Epidermal melanocyte (primary cell): ENCODE measurements around the gene IFI6.

Source experiments
- DNase-seq: peaks from one replicate; pipeline ENCODE4 v3.0.0; 2011; ENCODE audit warnings: low spot score; ENCODE audit not compliant: insufficient read length

IFI6 gene

DNA sequence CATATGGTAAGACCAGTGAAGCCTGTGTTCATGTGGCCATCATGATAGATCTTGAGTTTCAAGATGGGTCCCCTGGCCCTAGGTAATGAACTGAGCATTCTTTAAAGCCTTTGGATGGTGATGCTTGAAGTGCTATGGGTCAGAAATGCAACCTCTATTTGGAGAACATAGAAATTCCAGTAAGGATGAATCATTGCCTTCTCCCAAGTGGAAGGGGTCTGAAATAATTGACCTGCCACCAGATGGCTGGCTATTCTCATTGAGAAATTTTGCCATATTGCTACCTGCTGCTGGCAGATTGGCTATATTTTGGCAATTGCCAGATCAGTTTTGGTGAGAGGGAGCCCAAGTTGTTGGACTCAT, 739 bp upstream of the IFI6 start:
- no peak for DNase-seq

DNA sequence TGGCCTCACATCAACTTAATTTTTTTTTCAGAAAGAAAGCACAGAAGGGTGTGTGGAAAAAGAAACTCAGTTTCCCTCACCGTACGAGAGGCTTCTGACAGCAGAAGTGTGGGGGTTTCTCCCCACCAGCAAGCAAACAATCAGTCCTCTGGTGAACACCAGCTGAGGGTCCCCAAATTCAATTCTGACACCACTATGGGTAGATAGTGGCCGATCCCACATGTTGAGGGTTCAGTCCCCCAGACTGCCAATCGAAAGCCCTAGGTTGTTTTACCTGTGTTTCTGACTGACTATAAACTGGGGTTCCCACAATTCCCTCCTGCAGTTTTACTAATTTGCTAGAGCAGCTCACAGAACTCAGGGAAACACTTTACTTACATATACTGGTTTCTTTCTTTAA, 2.1 kb downstream of the IFI6 start:
- DNase-seq = no peak

DNA sequence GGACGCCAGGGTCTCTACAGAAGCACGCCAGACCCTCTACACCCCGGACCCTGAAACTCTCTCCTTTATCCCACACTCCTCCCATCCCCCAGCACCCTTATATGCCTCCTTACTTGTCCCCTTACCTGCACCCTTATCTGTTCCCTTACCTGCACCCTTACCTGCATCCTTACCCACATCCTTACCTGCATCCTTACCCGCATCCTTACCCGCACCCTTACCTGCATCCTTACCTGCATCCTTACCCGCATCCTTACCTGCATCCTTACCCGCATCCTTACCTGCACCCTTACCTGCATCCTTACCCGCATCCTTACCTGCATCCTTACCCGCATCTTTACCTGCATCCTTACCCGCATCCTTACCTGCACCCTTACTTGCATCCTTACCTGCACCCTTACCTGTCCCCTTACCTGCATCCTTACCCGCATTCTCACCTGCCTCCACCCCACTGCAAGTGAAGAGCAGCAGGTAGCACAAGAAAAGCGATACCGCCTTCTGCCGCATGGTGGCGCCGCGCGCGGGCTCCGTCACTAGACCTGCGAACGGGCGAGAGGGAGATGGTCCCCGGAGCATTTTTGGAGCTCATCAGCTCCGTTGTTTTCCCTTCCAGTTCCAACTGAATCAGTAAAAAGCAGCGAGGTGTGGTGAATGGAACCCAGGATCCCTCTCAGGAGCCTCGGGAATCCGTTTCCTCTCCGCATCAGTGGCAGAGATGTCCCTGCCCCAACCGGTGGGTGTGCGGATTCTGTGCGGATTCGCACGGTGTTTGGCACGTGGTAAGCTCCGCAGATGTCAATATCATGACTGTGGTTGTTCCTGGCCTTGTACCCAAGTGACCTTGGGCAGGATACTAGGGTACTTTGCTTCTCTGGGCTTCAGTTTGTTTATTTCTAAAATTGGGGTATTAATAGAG, 2.9 kb downstream of the IFI6 start:
- peak; percentile 76 for DNase-seq

DNA sequence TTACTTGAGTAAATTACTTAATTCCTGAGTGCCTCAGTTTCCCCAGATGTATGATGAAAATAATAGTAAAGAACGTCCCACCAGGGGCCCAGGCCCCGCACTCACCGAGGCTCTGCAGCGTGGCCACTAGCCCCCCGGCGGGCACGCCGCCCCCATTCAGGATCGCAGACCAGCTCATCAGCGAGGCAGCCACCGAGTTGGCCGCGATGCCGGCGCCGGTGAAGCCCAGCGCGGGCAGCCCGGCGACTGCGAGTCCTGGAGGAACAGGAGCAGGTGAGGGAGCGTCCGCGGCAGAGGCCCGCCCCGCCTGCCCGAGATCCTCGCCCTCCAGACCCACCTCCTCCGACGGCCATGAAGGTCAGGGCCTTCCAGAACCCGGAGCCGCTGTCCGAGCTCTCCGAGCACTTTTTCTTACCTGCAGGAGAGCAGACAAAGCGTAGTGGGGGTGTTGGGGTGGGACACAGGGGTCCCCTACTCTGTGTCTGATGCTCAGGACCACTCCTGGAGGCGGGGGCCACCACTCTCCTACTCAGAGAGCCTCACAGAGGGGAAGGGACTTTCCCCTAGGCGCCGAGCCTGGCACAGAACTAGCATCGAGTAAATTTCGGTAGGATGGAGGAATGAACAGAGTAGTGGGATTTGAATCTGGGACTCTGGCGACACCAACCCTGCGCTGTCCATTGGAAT, 3.7 kb downstream of the IFI6 start:
- no peak for DNase-seq

DNA sequence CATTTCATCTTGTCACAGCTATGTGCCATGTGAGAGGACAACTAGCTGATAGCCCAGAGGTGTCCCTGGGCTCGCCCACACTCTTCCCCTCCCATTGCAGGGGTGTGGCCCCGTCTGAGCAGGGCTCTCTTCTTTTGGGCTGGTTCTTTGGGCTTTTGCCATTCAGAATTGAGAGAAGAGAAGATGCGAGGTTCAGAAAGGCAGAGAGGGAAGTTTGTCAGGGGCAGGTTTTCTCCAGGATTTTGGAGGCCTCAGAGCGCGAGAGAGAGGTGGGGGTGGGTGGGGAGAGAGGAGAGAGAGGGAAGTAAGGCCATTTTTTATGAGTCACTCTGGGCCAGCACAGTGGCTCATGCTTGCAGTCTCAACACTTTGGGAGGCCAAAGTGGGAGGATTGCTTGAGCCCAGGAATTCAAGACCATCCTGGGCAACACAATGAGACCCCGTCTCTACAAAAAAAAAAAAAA, 5.2 kb downstream of the IFI6 start:
- DNase-seq = no peak

DNA sequence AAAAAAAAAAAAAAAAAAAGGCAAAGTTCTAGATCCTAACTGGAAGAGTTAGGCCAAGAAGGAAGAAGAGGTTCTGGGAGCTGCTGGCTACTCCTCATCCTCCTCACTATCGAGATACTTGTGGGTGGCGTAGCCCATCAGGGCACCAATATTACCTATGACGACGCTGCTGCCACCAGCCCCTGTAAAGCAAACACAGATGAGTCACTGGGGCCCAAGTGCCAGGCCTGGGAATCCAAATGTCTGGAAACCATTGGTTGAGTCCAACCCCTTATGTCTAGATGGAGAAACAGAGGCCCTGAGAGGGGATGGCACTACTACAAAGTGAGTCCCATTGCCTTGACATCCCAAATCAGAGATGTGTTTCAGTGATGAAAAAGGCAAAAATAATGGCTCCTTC, 5.7 kb downstream of the IFI6 start:
- no peak for DNase-seq

DNA sequence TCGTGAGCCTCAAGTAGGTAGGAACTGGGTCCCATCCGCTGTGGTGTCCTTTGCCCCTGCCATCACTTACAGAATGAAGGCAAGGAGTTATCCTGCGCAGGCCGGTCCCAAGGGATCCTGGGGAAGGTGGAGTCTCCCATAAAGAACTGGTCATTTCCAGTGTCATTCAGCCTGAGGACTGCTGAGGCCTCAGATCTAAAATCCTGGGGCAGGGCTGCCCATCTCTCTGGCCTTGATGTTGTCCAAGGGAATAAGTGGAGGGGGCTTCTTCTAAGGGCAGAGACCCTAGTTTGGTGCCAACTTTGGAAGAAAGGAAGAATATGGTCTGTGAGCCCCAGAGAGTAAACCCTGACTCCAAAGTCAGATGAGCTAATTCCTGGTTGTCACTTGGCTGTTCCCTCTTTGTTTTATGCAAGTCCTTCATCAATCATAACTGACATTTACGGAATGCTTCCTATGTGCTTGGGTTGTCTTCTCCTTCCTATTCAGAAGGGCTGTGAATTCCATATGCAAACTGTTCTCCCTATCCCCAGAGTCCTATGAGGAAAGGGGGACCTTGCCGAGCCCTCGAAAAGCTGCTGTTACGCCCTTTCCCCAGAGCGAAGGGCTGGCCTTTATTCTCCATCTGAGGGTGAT, 6.9 kb downstream of the IFI6 start:
- DNase-seq = no peak

DNA sequence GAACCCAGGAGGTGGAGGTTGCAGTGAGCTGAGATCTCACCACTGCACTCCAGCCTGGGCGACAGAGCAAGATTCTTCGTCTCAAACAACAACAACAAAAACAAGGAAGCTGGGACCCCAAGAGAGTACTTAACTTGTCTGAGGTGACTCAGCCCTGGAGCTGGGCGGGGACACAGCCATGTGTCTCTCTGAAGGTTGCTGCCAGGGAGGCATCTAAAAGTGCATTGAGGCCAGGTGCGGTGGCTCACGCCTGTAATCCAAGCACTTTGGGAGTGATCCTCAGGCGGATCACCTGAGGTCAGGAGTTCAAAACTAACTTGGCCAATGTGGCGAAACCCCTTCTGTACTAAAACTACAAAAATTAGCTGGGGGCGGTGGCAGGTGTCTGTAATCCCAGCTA, 7.7 kb downstream of the IFI6 start:
- no peak for DNase-seq

DNA sequence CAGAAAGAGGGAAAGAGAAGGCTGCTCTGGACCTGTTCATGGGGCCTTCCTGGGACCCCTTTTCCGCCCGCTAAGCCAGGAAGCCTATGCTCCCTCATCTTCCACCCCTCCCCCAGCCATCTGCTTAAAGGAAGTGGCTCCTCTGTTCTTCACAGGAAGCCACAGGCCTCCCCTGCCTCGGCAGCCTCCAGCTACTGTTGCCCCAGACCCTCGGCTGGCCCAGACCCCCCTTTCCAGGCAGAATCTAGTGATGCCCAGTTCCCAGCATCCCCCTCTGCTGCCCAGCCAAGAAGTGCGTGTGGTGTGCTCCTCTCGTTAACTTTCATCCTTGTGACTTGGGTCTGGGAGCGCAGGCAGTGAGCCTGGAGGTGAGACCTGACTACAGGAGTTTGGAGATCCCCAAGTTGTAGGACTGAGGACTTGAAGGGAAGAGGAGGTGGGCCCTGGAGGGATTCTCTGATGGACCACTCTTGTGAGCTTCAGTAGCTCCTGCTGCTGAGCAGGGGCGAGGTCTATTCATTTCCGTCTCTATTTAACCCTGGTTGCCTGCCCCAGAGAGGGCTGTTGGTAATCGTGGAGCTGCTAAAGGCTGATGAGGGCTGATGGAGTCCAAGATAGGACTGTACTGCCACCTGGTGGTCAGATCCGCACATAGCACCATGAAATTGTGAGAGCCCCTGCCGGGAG, 9.1 kb downstream of the IFI6 start:
- DNase-seq = peak; percentile 90

DNA sequence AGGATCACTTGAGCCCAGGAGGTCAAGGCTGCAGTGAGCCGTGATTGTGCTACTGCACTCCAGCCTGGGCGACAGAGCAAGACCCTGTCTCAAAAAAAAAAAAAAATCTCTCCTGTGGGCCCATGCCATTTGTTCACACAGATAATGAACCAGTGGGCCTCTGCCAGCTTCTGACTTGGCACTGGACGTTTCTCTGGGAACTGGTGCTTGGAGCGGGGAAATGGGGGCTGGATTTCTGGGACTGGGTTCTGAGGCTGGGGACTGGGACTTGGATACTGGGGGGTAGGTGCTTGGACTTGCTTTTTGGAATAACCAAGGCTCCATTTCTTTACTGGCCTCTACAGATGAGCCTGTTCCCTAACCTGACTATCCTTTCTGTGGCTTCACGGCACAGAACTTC, 9.7 kb downstream of the IFI6 start:
- no peak for DNase-seq

DNA sequence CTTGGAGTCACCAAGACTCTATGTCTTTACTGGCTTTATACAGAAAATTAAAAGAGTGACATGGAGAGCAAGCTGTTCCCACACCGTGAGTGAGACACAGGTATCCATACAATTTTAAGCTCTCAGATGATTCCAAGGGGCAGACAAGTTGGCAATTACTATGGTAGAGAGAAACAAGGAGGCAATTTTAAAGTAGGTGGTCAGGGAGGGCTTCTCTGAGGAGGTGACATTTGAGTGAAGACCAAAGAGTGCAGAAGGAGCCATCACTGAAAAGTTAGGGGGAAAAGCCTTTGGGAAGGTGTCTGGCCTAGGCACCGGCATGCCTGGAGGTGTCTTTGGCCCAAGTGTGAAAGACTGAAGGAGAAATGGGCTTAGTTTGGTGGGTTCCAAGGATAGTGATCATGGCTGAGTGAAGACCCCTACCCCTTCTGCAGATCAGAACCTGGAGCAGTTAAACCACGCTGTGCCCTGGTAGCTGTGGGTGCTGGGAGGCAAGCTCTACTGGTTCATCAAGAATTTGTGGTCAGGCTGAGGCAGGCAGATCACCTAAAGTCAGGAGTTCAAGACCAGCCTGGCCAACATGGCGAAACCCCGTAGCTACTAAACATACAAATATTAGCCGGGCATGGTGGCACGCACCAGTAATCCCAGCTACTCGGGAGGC, 10.4 kb downstream of the IFI6 start:
- DNase-seq = no peak

DNA sequence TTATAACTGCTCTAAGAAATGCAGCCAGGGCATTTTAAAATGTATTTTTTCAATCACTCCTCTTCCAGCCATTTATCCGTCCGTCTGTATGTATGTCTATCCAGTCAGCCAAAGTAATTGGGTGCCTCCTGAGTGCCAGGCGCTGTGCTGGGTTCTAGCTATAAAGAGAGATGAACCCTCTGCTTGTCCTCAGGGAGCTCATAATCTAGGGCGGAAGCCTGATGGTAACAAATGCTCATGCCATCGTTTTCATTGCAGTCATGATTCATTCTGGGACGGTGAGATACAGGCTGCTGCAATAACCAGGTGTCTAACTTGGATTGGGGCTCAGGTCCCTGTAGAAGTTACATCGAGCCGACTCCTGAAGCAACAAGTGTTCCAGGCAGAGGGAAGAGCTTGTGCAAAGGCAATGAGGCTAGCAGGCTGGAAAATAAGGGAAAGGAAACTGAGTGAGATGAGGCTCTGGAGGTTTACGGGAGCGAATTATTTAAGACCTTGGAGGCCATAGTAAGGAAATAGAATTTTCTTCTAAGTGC, 11.6 kb downstream of the IFI6 start:
- no peak for DNase-seq

DNA sequence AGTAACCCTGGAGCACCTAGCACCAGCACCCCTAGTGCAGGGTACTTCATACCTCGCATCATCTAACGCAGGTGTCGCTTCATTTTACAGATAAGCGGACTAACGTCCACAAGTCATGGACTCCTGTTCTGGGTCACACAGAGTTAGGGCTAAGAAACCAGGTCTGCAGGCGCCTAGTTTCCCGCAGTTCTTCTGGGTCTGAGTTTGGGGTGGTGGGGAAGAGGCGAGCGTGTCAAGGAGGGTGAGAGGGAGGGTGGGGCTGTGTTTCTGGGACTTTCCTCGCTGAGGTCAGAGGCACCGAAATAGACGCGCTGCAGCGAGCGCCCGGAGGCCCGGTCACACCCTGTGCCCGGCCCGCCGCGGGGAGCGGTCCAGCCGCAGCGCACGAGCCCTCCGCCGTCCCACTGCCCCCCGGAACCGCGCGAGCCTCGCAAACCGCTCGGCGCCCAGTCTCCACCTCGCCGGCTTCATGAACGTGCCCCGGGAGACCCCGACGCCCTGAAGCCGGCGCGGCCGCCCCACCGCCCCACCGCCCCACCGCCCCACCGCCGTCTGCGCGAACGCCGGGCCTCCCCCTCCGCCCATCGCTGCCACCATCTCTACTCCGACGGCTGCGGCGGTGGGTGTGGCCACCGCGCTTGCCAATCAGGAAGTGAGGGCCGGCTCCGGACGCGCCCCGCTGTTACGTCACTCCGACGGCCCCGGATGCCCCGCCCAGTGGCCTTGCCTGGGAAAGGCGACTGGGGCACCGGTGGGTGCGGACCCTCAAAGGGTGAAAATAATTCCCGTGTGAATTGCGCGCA, 12.3 kb downstream of the IFI6 start:
- DNase-seq = peak; percentile 67

DNA sequence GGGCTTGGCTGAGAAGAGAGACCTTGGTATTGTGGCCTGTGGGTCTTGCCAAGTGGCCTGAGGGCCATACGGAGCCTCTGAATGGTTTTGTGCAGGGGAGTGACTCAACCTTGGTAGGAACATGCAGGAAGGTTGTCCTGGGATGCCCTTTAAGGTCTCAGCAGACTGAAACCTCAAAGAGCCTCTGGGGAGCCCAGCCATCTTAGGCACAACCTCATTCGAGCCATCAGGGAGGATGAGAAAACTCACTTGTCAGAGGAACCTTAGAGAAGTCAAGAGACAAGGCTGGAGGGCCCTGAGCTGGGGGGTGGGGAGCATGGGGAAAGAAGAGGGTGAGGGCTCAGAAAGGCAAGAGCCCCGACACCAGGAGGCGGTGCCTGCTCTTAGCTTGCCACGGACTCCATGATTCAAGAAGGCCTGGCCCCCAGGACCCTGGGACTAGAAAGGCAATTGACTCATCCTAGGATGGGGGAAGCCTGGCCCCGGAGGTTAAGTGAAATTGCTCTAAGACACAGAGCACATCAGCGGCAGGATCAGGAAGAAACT, 13.0 kb downstream of the IFI6 start:
- no peak for DNase-seq

DNA sequence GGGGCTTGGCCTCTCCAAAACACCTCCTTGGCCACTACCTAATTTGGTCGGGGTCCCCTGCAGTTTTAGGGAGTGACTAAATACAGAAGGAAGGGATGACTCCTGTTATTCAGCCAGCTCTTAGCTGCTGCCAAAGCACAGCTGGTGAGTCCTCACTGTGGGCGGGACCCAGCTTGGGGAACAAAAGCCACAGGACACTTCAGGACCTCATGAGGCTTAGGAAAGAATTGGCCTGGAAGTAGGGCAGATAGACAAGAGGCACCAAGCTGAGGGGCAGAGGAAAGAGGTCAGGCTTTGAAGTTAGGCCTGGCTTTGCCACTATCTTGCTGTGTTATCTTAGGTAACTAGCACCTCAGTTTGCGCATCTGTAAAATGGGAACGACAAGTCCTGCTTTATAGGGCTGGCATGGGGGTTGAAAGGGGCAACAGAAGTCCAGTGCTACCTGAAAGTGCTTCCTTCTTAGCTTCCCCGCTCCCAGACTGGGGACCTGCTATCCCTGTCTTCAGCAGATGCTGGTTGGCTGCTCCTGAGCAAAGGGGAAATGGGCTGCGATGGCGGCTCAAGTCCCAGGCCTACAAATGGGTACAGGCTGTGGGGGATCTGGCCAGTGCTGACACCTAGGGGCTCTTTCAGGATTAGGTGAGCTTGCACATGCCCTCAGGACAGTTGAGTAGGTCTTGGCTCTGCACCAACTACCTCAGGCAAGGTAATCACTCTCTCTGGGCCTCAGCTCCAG, 15.7 kb downstream of the IFI6 start:
- DNase-seq = no peak

DNA sequence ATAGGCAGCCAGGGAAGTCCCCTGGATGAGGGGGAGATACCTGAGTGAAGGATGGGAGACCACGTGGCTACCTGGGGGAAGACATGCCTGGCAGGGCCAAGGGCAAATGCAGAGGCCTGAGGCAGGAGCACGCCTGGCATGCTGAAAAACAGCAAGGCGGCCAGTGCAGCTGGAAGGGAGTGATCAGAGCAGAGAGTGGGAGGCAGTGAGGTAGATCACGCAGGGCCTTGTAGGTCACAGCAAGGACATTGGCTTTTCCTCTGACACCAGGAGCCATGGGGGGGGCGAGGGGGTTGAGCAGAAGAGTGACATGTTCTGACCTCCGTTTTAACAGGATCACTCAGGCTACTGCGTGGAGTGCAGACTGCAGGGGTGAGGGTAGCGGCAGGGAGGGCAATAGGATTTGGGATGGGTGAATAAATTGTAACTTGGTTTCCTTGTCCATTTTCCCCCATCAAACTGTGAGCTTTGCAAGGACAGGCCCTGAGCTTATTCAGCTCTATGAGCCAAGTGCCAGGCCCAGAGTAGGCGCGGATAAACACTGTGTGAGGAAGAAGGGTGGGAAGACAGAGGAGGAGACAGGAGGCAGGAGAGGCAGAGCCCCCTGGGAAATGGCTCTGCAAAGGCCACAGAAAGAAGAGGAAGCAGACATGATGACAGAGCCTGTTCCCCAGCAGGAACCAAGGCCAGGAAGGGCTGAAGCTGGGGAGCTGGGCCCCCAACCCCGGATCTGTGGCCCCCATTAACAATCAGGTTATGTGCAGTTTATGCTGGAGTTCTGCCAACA, 16.6 kb downstream of the IFI6 start:
- no peak for DNase-seq

DNA sequence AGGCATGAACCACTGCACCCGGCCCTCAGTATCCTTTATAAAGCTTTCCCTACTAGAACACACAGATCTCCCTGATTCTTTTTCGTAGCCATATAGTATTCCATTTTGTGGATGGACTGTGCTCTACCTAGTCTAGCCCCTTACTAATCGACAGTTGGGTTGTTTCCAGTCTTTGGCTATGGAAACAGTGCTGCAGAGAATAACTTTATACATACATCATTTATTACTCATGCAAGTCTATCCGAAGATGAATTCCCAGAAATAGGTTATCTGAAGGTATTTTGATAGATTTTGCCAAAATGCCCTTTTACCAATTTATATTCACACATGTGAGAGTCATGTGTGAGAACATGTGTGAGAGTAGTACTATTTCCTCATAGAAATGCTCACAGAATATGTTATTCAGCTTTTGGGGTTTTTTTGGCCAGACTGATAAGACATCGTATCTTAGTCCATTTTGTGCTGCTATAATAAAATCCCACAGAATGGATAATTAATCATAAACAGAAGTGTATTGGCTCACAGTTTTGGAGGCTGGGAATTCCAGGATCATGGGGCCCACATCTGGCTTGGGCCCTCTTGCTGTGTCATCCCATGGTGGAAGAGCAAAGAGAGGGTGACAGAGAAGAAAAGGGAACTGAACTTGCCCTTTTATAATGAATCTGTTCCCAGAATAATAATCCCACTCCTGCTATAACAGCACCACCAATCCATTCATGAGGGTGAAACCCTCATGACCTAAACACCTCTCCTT, 19.7 kb downstream of the IFI6 start:
- no peak for DNase-seq
